IMR-90 (cell line): ENCODE results near the gene NCCRP1. TPM values are rescaled to one million over a fixed set of nuclear protein-coding genes. Genes with fewer than 3 reads are reported as not detected.
A peak's percentile ranks its signal among the peaks of the same experiment; 100 is the strongest.

Experiments
- ATAC-seq: fragments of 200-7000 bp; cut with Tn5 transposase; 2 replicates; pipeline ENCODE4 v1.9.1; 2020; ENCODE audit warnings: low read depth, mild to moderate bottlenecking, moderate library complexity
- BruUV-seq: library from RNA; stranded (reverse); fragments of 400-500 nt; replicated peaks from 2 replicates; lab custom pipeline; 2021; lab: Mats Ljungman, UMichigan
- CTCF ChIA-PET: fragments of 300-600 bp; formaldehyde crosslinking; extraction: SDS; loops from one replicate; lab custom pipeline; 2021; ENCODE audit warnings: antibody characterized with exemption; lab: Yijun Ruan, JAX
- POLR2A ChIA-PET: fragments of 300-600 bp; sonication (Branson Sonifier 250); formaldehyde crosslinking; loops from one replicate; lab custom pipeline; 2022; ENCODE audit warnings: antibody characterized with exemption; ENCODE audit not compliant: unreplicated experiment; lab: Charles Lee
- DNase-seq: peaks from one replicate; pipeline ENCODE4 v3.0.0; 2013
- H2AFZ ChIP-seq: replicated peaks from 2 replicates; pipeline ENCODE3; 2013; ENCODE audit warnings: low read length, mild to moderate bottlenecking; ENCODE audit not compliant: poor library complexity
- H2AK5ac ChIP-seq: 2 replicates; pipeline ENCODE4 v1.6.1; 2013; ENCODE audit warnings: low read depth, low read length, inconsistent platforms
- H2AK9ac ChIP-seq: replicated peaks from 2 replicates; pipeline ENCODE3; 2013; ENCODE audit warnings: mild to moderate bottlenecking, low read depth, low read length, moderate library complexity; ENCODE audit not compliant: poor library complexity
- H2BK120ac ChIP-seq: 2 replicates; pipeline ENCODE4 v1.6.1; 2013; ENCODE audit warnings: low read depth, low read length, inconsistent platforms
- H2BK15ac ChIP-seq: 3 replicates; pipeline ENCODE4 v1.6.1; 2013; ENCODE audit warnings: low read depth, low read length, inconsistent platforms
- H2BK20ac ChIP-seq: 2 replicates; pipeline ENCODE4 v1.6.1; 2013; ENCODE audit warnings: low read depth, mild to moderate bottlenecking, inconsistent platforms, low read length, moderate library complexity
- H2BK5ac ChIP-seq: 2 replicates; pipeline ENCODE4 v1.6.1; 2013; ENCODE audit warnings: mild to moderate bottlenecking, low read depth, low read length, inconsistent platforms; ENCODE audit not compliant: poor library complexity, severe bottlenecking
- H3K14ac ChIP-seq: replicated peaks from 2 replicates; pipeline ENCODE4 v1.6.1; 2013; ENCODE audit warnings: low read depth, low read length, inconsistent platforms
- H3K18ac ChIP-seq: 2 replicates; pipeline ENCODE4 v1.6.1; 2013; ENCODE audit warnings: low read depth, low read length, control low read depth
- H3K23ac ChIP-seq: 2 replicates; pipeline ENCODE4 v1.6.1; 2013; ENCODE audit warnings: low read depth, low read length, inconsistent platforms
- H3K27ac ChIP-seq: 2 replicates; pipeline ENCODE4 v1.5.1; 2013; ENCODE audit warnings: mild to moderate bottlenecking, control low read depth, low read length; ENCODE audit not compliant: insufficient read depth
- H3K27me3 ChIP-seq: 2 replicates; pipeline ENCODE4 v1.6.1; 2013; ENCODE audit warnings: low read length; ENCODE audit not compliant: control insufficient read depth, insufficient read depth
- H3K36me3 ChIP-seq: 2 replicates; pipeline ENCODE4 v1.6.1; 2013; ENCODE audit warnings: low read length, mixed read lengths; ENCODE audit not compliant: control insufficient read depth, insufficient read depth
- H3K4ac ChIP-seq: 2 replicates; pipeline ENCODE4 v1.6.1; 2013; ENCODE audit warnings: low read depth, low read length, inconsistent platforms
- H3K4me1 ChIP-seq: 2 replicates; pipeline ENCODE4 v1.6.1; 2013; ENCODE audit warnings: low read length, mixed read lengths; ENCODE audit not compliant: control insufficient read depth, insufficient read depth
- H3K4me2 ChIP-seq: 2 replicates; pipeline ENCODE4 v1.6.1; 2013; ENCODE audit warnings: low read depth, mild to moderate bottlenecking, control low read depth, low read length, moderate library complexity
- H3K4me3 ChIP-seq: 2 replicates; pipeline ENCODE4 v1.5.1; 2013; ENCODE audit warnings: low read depth, mild to moderate bottlenecking, control low read depth, low read length, moderate library complexity; ENCODE audit not compliant: insufficient read depth
- H3K56ac ChIP-seq: 2 replicates; pipeline ENCODE4 v1.6.1; 2013; ENCODE audit warnings: low read length, inconsistent platforms; ENCODE audit not compliant: insufficient read depth; ENCODE audit errors: extremely low read depth
- H3K79me1 ChIP-seq, 2 experiments: 2 replicates each; pipeline ENCODE4 v1.6.1; 2013; ENCODE audit warnings: low read length in 2 of 2, inconsistent platforms in 1 of 2, low read depth in 1 of 2
- H3K9ac ChIP-seq: 2 replicates; pipeline ENCODE4 v1.6.1; 2013; ENCODE audit warnings: low read depth, low read length, control low read depth
- H3K9me1 ChIP-seq: 2 replicates; pipeline ENCODE4 v1.6.1; 2013; ENCODE audit warnings: low read length, inconsistent platforms; ENCODE audit not compliant: insufficient read depth
- H3K9me3 ChIP-seq: 2 replicates; pipeline ENCODE4 v1.6.1; 2013; ENCODE audit warnings: low read length; ENCODE audit not compliant: control insufficient read depth, insufficient read depth
- H4K20me1 ChIP-seq: 2 replicates; pipeline ENCODE4 v1.6.1; 2013; ENCODE audit warnings: low read length, inconsistent platforms; ENCODE audit not compliant: insufficient read depth
- H4K5ac ChIP-seq: 2 replicates; pipeline ENCODE4 v1.6.1; 2013; ENCODE audit warnings: mild to moderate bottlenecking, low read depth, low read length, control low read depth
- H4K8ac ChIP-seq, 2 experiments: 2 replicates each; pipeline ENCODE4 v1.6.1; 2013; ENCODE audit warnings: low read depth in 2 of 2, low read length in 2 of 2, control low read depth in 1 of 2, inconsistent platforms in 1 of 2
- H4K91ac ChIP-seq: 2 replicates; pipeline ENCODE4 v1.6.1; 2013; ENCODE audit warnings: low read depth, low read length, inconsistent platforms; ENCODE audit not compliant: insufficient read depth
- CEBPB ChIP-seq: IDR thresholded peaks from 2 replicates; pipeline ENCODE4 v1.6.1; 2012; ENCODE audit warnings: low read depth, low read length, improper control_type of control experiment
- CHD1 ChIP-seq: IDR thresholded peaks from 2 replicates; pipeline ENCODE4 v1.6.1; 2012; ENCODE audit warnings: low read depth, low read length, improper control_type of control experiment
- NFE2L2 ChIP-seq: fragments of 150-350 bp; IDR thresholded peaks from 2 replicates; pipeline ENCODE4 v1.6.1; 2016; ENCODE audit warnings: low read depth, mild to moderate bottlenecking, low read length
- POLR2A ChIP-seq: IDR thresholded peaks from 2 replicates; pipeline ENCODE4 v1.6.1; 2012; ENCODE audit warnings: mild to moderate bottlenecking, low read depth, low read length
- RCOR1 ChIP-seq: IDR thresholded peaks from 2 replicates; pipeline ENCODE4 v1.6.1; 2012; ENCODE audit warnings: mild to moderate bottlenecking, low read length, improper control_type of control experiment; ENCODE audit not compliant: insufficient replicate concordance
- RFX5 ChIP-seq: IDR thresholded peaks from 2 replicates; pipeline ENCODE4 v1.8.0; 2012; ENCODE audit warnings: low read depth, mild to moderate bottlenecking, low read length, moderate library complexity
- SMC3 ChIP-seq: fragments of 150-350 bp; IDR thresholded peaks from 2 replicates; pipeline ENCODE4 v1.6.1; 2016; ENCODE audit warnings: low read depth, mild to moderate bottlenecking, antibody characterized with exemption, low read length, moderate library complexity
- WGBS, 2 experiments: methylation state at CpG; one replicate each; pipeline versions ENCODE4 v1.1.5 to v1.1.7; 2013; ENCODE audit warnings: missing lambda C conversion rate in 2 of 2; ENCODE audit not compliant: insufficient read length in 1 of 2; ENCODE audit errors: extremely low coverage in 2 of 2; 5-methylcytosine and 5-hydroxymethylcytosine counted together
- dilution Hi-C: fragments of 300-500 bp; cut with HindIII; formaldehyde crosslinking; loops from one replicate; pipeline ENCODE4 v1.14.3; 2018; ENCODE audit warnings: low sequenced_read_pairs; ENCODE audit not compliant: unreplicated experiment
- in situ Hi-C: fragments of 300-500 bp; cut with MboI; formaldehyde crosslinking; loops from 3 replicates; pipeline ENCODE4 v1.14.3; 2019; ENCODE audit warnings: low sequenced_read_pairs, inconsistent platforms, mixed read lengths
- intact Hi-C: fragments of 100-400 bp; cut with micrococcal nuclease; formaldehyde crosslinking; loops from 2 replicates; pipeline ENCODE4 v1.10.0; 2022
- polyA plus RNA-seq, 3 experiments: library from polyadenylated mRNA; depleted of rRNA; stranded (reverse); fragments of >200 nt; gene quantifications; 2 replicates each; pipeline ENCODE4 v1.2.3, GENCODE V29; 2012; ENCODE audit warnings: low replicate concordance in 1 of 3
- total RNA-seq: library from RNA; depleted of rRNA; stranded (reverse); fragments of >200 nt; gene quantifications from 2 replicates; pipeline ENCODE4 v1.2.3, GENCODE V29; 2012
- TF ChIP-seq, protein P1 (sequence below): conservative IDR thresholded peaks from 2 replicates; pipeline ENCODE4 v1.5.1; 2012; ENCODE audit warnings: mild to moderate bottlenecking, low read depth, low read length, improper control_type of control experiment
- TF ChIP-seq, protein P2 (sequence below): fragments of 150-350 bp; IDR thresholded peaks from 2 replicates; pipeline ENCODE4 v1.6.1; 2017; ENCODE audit warnings: mild to moderate bottlenecking, antibody characterized with exemption, low read length, low read depth
- TF ChIP-seq, protein P3 (sequence below): fragments of 150-350 bp; IDR thresholded peaks from 2 replicates; pipeline ENCODE4 v1.6.1; 2016; ENCODE audit warnings: low read depth, mild to moderate bottlenecking, low read length, moderate library complexity, borderline replicate concordance

NCCRP1 gene
- total and polyA plus RNA-seq, 2 of the 4 experiments (the other 2 are of a cell fraction), result not detected

DNA sequence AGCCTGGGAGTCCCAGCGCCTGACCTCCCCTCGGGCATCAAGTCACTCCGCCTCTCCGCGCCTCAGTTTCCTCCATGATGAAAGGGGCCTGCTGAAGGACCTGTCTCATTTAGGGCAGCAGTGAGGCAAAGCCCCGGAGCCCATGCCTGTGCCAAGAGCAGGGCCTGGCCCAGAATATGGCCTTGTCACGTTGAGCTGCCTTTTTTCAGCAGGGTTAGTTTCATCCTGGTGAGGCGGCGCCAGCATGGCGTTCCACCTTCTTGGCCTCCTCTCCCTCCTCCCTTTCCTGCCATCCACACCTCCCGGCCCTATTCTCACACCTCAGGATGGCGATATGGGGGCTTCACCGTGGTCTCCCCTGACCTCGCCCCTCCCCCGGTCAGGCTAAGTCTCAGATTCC lies 41.0 kb upstream of the NCCRP1 start:
- intact Hi-C loops (no loop called here), dilution Hi-C loops (no loop called here), in situ Hi-C loops (no loop called here)
- H2BK20ac ChIP-seq, result no peak overlapping the region
- ATAC-seq (no peak), DNase-seq (no peak)
- H3K9me1 ChIP-seq, result peaks cover 28% of the 10 kb centered on the region
- peaks cover 21% of the 10 kb centered on the region for H3K4me1 ChIP-seq
- no peak overlapping the region for H3K4me3 ChIP-seq
- H4K8ac ChIP-seq, result no peak overlapping the region; a peak in 1 of 4 replicates
- no peak overlapping the region for H3K9ac ChIP-seq
- H3K27ac ChIP-seq, result no peak overlapping the region
- H3K14ac ChIP-seq, result no peak overlapping the region
- no peaks in the 10 kb centered on the region for H3K9me3 ChIP-seq
- peaks cover 39 to 80% of the 10 kb centered on the region in 2 experiments for H3K79me1 ChIP-seq
- 88% methylated on average over 6 of the region's 15 CpGs; no CpG with 5 or more reads in 1 of the 2 experiments for WGBS, 2 experiments
- POLR2A ChIA-PET, result no interaction called here
- peaks cover 52% of the 10 kb centered on the region for H4K20me1 ChIP-seq
- no peak overlapping the region; the same call in 1 of the 2 replicates for H4K5ac ChIP-seq
- H2AK9ac ChIP-seq, result peak overlapping the region; percentile 96
- H3K18ac ChIP-seq, result no peak overlapping the region
- H2BK5ac ChIP-seq, result no peak overlapping the region
- H3K4ac ChIP-seq, result peak overlapping the region; percentile 66
- H2BK15ac ChIP-seq, result no peak overlapping the region
- CTCF ChIA-PET, result no interaction called here
- no TSS peak for BruUV-seq
- TF ChIP-seq RFX5, result no peak
- no peak for TF ChIP-seq RCOR1
- TF ChIP-seq, protein P1, sequence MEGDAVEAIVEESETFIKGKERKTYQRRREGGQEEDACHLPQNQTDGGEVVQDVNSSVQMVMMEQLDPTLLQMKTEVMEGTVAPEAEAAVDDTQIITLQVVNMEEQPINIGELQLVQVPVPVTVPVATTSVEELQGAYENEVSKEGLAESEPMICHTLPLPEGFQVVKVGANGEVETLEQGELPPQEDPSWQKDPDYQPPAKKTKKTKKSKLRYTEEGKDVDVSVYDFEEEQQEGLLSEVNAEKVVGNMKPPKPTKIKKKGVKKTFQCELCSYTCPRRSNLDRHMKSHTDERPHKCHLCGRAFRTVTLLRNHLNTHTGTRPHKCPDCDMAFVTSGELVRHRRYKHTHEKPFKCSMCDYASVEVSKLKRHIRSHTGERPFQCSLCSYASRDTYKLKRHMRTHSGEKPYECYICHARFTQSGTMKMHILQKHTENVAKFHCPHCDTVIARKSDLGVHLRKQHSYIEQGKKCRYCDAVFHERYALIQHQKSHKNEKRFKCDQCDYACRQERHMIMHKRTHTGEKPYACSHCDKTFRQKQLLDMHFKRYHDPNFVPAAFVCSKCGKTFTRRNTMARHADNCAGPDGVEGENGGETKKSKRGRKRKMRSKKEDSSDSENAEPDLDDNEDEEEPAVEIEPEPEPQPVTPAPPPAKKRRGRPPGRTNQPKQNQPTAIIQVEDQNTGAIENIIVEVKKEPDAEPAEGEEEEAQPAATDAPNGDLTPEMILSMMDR, result no peak
- TF ChIP-seq, protein P2, sequence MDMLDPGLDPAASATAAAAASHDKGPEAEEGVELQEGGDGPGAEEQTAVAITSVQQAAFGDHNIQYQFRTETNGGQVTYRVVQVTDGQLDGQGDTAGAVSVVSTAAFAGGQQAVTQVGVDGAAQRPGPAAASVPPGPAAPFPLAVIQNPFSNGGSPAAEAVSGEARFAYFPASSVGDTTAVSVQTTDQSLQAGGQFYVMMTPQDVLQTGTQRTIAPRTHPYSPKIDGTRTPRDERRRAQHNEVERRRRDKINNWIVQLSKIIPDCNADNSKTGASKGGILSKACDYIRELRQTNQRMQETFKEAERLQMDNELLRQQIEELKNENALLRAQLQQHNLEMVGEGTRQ, result no peak
- no peak for TF ChIP-seq POLR2A
- no peak for TF ChIP-seq SMC3
- TF ChIP-seq, protein P3, sequence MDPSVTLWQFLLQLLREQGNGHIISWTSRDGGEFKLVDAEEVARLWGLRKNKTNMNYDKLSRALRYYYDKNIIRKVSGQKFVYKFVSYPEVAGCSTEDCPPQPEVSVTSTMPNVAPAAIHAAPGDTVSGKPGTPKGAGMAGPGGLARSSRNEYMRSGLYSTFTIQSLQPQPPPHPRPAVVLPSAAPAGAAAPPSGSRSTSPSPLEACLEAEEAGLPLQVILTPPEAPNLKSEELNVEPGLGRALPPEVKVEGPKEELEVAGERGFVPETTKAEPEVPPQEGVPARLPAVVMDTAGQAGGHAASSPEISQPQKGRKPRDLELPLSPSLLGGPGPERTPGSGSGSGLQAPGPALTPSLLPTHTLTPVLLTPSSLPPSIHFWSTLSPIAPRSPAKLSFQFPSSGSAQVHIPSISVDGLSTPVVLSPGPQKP, result no peak
- no peak for TF ChIP-seq CEBPB
- no peak for TF ChIP-seq NFE2L2
- TF ChIP-seq CHD1, result no peak
- H3K27me3 ChIP-seq, result no peaks in the 10 kb centered on the region
- no peak overlapping the region for H2AFZ ChIP-seq
- H4K91ac ChIP-seq, result no peak overlapping the region; the same call in 1 of the 2 replicates
- no peak overlapping the region for H3K56ac ChIP-seq
- H3K23ac ChIP-seq, result no peak overlapping the region
- H2BK120ac ChIP-seq, result no peak overlapping the region
- no peaks in the 10 kb centered on the region for H3K36me3 ChIP-seq
- H2AK5ac ChIP-seq, result no peak overlapping the region
- no peak overlapping the region for H3K4me2 ChIP-seq
